Measurements from ENCODE around the gene CAPN12.
"Not testable (repeated sequence)": the region's sequence is repeated elsewhere in the genome, so short reads cannot be mapped to it uniquely, and the experiment has no call there.

CAPN12 gene, protein sequence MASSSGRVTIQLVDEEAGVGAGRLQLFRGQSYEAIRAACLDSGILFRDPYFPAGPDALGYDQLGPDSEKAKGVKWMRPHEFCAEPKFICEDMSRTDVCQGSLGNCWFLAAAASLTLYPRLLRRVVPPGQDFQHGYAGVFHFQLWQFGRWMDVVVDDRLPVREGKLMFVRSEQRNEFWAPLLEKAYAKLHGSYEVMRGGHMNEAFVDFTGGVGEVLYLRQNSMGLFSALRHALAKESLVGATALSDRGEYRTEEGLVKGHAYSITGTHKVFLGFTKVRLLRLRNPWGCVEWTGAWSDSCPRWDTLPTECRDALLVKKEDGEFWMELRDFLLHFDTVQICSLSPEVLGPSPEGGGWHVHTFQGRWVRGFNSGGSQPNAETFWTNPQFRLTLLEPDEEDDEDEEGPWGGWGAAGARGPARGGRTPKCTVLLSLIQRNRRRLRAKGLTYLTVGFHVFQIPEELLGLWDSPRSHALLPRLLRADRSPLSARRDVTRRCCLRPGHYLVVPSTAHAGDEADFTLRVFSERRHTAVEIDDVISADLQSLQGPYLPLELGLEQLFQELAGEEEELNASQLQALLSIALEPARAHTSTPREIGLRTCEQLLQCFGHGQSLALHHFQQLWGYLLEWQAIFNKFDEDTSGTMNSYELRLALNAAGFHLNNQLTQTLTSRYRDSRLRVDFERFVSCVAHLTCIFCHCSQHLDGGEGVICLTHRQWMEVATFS

DNA sequence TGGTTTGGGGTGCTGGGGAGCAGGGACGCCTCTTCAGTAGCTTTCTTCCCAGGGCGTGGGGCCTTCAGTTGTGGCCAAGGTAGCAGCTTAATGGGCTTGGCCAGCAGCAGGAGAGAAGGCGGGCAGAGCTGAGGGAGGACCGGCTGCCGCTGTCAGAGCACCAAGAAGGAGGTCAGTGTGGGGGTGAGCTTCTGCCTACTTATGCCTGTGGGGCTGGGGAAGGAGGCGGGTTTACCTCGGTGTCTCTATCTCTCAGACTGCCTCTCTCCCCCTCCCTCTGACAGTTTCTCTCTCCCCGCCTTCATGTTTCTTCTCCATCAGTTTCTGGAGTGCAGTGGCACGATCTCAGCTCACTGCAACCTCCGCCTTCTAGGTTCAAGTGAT lies at the start of gene CAPN12:
TSS of gene CAPN12 (minus strand) at position 177 of the 384 bp plus-strand sequence. CDS start 309 bp downstream, outside the sequence.
- DNase-seq = no peak

DNA sequence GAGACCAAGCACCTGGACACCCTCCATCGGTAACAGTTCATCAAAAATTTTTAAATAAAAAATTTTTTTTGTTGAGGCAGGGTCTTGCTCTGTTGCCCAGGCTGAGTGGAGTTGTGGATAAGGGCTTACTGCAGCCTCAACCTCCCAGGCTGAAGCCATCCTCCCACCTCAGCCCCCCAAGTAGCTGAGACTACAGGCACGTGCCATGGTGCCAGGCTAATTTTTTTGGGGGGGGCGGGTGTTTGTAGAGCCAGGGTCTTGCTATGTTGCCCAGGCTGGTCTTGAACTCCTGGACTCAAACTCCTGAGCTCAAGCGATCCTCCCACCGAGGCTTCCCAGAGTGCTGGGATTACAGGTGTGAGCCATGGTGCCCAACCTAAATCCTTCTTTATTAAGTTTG lies 49.4 kb upstream of the CAPN12 start:
- no peak for DNase-seq

DNA sequence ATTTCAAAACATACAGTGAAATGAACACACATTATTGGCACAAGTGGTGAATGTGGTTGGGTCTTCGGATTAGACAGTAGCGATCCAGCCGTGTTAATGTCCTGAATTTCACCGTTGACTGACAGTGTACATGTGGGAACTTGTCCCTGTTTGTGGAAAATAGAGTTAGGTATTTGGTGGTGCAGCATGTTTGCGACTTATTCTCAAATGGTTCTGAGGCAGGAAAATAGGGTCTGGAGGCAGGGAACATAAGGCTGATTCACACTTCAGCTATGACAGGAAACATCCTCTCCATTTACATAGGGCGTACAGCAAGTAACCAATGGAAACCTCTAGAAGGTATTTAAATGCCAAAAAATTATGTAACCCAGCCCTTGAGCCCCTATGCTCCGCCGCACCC lies 48.9 kb upstream of the CAPN12 start:
- no peak for DNase-seq

DNA sequence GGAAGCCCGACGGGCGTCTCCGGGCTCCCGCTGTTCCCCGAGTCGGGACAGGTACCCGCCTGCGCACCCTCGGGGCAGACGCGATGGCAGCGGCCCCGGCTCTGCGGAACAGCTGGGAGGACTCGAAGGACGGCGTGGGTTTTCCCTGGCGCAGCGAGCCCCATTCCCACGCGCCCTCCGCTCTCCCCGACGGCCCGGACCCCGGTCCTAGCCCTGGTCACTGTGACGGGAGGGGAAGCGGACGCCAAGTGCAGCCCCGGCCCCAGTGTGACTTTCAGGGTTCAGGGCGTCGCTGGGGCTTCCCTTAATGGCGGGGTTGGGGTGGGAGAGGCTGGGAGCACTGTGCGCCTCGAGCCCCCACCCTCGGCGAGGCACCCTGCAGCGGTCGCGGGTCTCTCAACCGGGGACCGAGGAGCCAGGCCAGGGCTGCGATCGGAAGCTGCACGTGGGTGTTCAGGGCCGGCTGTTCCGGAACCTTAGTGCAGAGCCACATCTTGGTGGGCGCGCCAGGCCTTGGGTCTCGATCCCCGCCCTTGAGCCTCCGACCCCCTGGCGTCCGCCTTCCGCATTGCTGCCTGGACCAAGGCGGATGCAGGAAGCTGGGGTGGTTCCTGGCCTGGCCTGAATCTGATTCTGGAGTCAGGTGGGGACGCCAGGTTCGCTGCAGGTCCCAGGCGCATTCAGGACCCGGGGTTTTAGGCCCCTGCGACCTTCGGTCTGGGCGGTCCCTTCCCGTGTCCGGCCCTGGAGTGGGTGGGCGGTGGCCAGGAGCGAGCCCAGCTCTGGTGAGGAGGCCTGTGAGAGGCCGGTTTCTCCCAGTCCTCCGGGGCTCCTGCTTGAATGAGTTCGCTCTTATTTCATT lies 48.2 kb upstream of the CAPN12 start:
- DNase-seq = no peak

DNA sequence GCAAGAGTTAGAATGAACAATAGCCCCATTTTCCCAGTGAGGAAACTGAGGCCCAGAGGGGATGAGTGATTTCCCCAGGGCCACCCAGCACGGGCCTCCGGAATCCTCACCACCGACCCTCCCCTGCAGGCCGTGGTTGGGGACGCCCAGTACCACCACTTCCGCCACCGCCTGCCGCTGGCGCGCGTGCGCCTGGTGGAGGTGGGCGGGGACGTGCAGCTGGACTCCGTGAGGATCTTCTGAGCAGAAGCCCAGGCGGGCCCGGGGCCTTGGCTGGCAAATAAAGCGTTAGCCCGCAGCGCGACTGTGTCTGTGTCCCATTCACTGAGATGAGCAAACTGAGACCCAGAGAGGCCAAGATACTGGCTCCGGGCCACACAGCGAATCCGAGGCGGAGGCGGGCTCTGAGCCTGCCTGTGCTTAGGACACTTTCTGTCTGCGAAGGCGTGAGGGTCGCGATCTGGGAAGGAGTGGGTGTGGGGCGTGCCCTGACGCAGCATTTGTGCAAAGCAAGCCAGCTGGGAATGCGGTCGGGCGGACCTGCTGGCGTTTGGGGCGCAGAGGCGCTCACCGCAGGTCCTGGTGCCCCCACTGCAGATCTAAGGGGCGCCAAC lies 47.3 kb upstream of the CAPN12 start:
- DNase-seq = not testable (repeated sequence)

DNA sequence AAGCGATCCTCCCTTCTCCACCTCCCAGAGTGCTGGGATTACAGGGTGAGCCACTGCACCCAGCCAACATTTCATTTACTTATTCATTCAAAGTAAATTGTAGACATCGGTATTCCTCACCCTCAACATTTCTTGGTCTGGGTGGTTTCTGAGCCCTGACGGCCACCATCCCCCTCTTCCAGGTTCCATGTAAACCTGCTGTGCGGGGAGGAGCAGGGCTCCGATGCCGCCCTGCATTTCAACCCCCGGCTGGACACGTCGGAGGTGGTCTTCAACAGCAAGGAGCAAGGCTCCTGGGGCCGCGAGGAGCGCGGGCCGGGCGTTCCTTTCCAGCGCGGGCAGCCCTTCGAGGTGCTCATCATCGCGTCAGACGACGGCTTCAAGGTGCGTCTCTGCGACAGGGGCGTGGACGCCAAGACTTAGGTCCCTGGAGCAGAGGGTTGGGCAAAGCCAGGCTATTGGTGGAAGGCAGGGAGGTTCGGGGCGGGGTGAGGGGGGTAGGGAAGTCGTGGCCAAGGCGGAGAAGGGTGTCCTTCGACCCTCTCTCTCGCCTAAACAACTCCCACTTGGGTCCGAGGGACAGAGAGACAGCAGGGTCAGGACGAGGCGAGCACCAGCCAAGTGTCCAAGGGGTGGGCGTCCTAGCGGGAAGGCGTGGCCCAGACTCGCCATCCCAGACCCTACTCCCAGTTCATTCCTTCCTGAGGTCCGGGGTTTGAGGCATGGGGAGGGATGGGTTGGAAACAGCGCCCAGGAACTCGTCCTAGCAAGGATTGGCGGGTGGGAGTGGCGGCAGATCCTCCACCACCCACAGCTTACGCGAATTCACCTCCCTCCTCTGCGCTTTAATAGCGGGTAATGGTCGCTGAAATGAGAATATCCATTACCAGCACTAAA lies 46.5 kb upstream of the CAPN12 start:
- not testable (repeated sequence) for DNase-seq

DNA sequence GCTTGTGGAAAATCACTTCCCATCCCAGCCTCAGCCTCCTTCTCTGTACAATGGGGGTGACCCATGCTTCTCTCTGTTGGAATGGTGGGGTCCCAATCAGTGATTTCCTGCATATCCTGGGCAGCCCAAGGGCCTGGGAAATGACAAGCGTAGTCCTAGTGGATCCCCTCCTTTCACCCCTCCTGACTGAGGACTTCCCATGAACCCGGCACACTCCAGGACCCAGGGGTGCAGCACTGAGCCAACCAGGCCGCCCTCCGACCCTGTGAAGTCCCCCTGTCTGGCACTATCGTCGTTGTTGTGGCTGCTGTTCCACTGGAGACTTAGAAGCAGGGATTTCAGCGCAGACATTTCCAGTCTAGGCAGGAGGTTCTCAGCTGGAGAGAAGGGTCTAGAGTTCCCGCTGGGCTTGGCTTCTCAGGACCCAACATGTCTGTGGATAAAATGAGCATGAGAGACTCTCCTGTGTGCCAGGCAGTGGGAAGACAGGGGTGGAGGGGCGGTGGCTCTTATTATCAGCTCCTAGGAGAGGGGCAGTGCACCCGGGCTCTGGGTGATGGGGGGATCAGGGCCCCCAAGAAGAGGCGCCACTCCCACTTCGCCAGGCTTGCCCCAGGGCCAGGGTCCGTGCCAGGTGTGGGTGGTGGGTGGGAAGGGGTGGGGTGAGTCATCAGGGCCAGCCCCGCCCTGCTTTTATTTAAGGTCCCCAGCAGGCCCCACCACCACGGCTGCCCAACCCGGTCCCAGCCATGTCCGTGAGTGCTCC lies 44.4 kb upstream of the CAPN12 start, which contains the start of gene LGALS7B:
TSS of gene LGALS7B (plus strand) at position 723 of the 766 bp plus-strand sequence. CDS start at position 750, 27 bp downstream.
- DNase-seq = no peak

DNA sequence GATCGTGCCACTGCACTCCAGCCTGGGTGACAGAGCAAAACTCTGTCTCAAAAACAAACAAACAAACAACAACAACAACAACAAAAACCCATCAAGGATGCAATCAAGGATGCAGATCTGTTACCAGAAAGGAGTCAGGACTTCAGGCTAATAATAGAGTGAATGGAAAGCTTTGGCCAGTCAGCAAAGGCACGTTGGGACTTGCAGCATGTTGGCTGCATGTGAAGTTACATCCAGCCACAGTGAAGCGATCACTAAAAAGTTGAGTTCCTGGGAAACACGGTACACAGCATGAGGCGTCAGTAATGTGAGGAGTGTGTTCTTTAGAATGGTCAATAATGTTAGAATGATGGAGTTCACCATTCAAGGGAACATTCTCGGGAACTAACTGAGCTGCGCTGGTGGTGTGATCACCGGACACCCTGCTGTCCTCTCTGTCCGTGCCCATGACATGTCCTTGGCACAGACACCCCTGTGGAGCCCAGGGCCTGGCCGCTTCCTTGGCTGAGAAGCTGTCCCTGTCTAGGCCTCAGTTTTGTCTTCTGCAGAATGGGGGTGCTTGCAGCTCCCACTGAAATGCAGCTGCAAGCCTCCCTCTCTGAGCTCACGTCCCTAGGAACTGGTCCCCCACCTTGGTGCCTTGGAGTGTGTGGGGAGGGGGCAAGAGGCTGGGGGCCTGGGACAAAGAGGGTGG lies 42.4 kb upstream of the CAPN12 start:
- DNase-seq = no peak

DNA sequence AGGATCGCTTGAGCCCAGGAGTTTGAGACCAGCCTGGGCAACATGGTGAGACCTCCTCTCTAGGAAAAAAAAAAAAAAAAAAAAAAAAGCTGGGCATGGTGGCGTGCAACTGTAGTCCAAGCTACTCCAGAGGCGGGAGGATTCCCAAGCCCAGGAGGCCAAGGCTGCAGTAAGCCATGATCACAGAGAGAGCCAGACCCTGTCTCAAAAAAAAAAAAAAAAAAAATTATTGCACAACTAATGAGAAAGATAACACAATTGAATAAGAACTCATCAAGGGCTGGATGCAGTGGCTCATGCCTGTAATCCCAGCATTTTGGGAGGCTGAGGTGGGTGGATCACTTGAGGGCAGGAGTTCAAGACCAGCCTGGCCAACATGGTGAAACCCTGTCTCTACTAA lies 41.8 kb upstream of the CAPN12 start:
- DNase-seq = not testable (repeated sequence)

DNA sequence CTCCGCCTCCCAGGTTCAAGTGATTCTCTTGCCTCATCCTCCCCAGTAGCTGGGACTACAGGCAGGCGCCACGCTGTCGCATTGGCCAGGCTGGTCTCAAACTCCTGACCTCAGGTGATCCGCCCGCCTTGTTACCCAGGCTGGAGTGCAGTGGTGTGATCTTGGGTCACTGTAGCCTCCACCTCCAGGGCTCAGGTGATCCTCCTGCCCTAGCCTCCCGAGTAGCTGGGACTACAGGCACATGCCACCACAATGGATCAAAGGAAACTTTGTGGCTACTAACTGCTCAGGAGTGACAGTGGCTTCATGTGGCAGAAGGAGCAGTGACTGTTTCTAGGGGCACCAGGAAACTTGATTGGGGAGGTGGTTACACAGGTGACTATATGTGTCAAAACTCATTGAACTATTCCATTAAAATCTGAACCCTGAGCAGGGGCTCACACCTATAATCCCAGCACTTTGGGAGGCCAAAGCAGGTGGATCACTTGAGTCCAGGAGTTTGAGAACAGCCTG lies 41.0 kb upstream of the CAPN12 start:
- DNase-seq = no peak

DNA sequence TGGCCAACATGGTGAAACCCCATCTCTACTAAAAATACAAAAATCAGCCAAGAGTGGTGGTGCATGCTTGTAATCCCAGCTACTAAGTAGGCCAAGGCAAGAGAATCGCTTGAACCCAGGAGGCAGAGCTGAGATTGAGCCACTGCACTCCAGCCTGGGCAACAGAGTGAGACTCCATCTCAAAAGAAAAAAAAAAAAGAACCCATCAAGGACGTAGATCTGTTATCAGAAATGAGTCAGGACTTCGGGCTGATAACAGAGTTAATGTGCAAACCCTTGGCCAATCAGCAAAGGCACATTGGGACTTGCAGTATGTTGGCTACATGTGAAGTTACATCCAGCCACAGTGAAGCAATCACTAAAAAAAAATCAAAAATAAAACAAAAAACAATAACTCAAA lies 40.0 kb upstream of the CAPN12 start:
- DNase-seq = no peak

DNA sequence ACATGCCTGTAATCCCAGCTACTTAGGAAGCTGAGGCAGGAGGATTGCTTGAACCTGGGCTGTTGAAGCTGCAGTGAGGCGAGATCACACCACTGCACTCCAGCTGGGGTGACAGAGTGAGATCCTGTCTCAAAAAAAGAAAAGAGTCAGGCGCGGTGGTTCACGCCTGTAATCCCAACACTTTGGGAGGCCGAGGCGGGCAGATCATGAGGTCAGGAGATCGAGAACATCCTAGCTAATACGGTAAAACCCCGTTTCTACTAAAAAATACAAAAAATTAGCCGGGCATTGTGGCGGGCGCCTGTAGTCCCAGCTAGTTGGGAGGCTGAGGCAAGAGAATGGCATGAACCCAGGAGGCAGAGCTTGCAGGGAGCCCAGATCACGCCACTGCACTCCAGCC lies 37.9 kb upstream of the CAPN12 start:
- DNase-seq = not testable (repeated sequence)

DNA sequence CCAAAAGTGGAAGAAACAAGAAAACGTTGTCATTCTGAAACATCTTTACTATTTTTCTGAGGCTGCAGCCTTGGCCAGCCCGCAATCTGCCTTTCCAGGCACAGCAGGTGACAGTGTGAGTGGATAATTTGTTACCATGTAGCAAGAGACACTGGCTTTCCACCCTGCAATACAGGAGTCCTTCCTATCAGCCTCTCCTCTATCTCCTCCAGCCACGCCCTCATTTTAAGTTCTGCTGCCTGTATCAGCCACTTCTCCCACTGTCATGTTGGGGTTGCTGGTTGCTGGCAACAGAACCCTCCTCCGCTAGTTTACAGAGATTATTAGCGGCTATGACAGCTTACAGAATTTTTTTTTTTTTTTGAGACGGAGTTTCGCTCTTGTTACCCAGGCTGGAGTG lies 36.8 kb upstream of the CAPN12 start:
- DNase-seq = no peak

DNA sequence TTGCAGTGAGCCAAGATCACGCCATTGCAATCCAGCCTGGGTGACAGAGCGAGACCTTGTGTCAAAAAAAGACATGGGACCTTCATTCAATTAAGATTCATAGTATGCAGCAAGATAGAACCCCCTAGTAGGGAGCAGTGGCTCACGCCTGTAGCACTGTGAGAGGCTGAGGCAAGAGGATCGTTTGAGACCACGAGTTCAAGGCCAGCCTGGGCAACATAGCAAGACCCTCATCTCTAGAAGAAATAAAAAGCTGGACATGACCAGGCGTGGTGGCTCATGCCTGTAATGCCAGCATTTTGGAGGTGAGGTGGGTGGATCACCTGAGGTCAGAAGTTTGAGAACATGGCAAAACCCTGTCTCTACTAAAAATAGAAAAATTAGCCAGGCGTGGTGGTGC lies 36.2 kb upstream of the CAPN12 start:
- no peak for DNase-seq

DNA sequence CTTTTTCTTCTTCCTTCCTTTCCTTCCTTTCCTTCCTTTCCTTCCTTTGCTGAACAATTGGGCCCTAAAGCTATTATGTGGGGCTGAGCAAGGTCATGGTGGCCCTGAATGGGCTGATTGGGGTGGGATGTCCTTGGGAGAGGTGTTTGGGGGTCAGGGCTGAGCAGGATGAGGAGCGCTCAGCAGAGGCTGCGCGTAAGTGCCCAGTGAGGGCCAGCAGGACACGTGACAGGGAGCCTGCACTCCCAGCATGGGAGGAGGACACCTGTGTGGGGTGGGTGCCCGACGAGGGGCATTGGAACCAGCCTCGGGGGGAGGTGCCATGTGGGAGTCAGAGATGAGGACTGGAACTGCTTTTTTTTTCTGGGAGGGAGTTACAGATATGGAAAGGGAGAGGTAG lies 34.5 kb upstream of the CAPN12 start:
- DNase-seq = no peak

DNA sequence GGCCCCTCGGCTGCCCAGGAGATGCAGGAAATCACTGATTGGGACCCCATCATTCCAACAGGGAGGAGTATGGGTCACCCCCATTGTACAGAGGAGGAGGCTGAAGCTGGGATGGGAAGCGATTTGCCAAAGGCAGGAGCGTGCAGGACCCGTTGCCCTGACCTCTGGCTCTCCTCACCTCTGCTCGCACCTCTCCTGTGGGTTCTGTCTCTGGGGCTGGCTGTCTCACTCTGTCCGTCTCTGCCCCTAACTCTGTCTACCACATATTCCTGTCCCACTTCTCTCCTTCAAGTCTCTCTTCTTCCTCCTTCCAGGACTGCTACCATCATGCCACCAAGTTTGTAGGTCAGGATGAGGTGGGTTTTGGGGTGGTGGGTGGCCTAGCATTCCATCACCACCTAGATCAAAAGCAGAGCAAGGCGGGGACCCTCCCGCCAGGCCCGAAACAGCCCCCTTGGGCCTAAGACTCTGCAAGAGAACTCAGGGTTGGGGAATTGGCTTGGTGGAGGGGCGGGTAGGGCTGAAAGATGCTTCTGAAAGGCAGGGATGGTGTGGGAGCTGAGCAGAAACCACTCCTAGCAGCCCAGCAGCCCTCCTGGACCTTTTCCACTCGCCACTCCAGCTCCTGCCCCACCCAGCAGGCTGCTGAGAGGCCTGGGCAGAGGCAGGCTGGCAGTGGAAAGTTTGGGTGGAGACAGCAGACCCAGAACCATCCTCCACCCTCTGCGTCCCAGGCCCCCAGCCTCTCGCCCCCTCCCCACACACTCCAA lies 30.1 kb upstream of the CAPN12 start:
- no peak for DNase-seq

DNA sequence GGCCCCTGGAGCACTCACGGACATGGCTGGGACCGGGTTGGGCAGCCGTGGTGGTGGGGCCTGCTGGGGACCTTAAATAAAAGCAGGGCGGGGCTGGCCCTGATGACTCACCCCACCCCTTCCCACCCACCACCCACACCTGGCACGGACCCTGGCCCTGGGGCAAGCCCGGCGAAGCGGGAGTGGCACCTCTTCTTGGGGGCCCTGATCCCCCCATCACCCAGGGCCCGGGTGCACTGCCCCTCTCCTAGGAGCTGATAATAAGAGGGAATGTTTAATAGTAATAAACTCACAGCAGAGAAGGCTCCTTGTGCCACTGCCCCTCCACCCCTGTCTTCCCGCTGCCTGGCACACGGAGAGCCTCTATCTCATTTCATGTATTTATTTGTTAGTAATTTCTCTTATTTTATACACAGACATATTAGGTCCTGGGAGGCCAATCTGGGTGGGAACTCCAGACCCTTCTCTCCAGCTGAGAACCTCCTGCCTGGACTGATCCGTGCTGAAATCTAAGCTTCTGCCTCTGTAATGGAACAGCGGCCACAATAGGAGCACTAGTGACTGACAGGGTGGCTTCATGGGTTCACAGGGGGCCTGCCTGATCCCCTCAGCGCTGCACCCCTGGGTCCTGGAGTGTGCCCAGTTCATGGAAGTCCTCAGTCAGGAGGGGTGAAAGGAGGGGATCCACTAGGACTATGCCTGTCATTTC lies 29.3 kb upstream of the CAPN12 start, which contains the start of gene LGALS7:
TSS of gene LGALS7 (minus strand) at position 49 of the 709 bp plus-strand sequence. CDS start at position 24, 25 bp downstream.
- no peak for DNase-seq

DNA sequence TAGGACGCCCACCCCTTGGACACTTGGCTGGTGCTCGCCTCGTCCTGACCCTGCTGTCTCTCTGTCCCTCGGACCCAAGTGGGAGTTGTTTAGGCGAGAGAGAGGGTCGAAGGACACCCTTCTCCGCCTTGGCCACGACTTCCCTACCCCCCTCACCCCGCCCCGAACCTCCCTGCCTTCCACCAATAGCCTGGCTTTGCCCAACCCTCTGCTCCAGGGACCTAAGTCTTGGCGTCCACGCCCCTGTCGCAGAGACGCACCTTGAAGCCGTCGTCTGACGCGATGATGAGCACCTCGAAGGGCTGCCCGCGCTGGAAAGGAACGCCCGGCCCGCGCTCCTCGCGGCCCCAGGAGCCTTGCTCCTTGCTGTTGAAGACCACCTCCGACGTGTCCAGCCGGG lies 27.3 kb upstream of the CAPN12 start:
- not testable (repeated sequence) for DNase-seq

Data from T1000 (cell line).